NCI-H460 (cell line): ENCODE data around the gene IL22RA1. TPM values are rescaled to one million over a fixed set of nuclear protein-coding genes. Genes with fewer than 3 reads are reported as not detected.
A peak's percentile ranks its signal among the peaks of the same experiment; 100 is the strongest.

Experiments
- DNase-seq: peaks from one replicate; pipeline ENCODE4 v3.0.0-alpha.2; 2016; ENCODE audit warnings: low read depth; ENCODE audit errors: extremely low read depth
- polyA plus RNA-seq: library from polyadenylated mRNA; depleted of rRNA; stranded (reverse); fragments of >200 nt; gene quantifications from 2 replicates; pipeline ENCODE4 v1.2.3, GENCODE V29; 2014; cell fraction: nucleus; rRNA removed
- total RNA-seq: library from RNA; depleted of rRNA; stranded (reverse); fragments of >200 nt; shearing (Covaris generic); gene quantifications from 2 replicates; pipeline ENCODE4 v1.2.3, GENCODE V29; 2014; rRNA removed

The IL22RA1 gene
- total RNA-seq = 1.6 and 1.9 TPM in 2 replicates
- 2.0 and 3.1 TPM in 2 replicates for polyA plus RNA-seq

- no peak for DNase-seq
These were observed at the start of gene IL22RA1 for GRCh38 chr1:24142546-24143534. TSS of gene IL22RA1 (minus strand) at chr1:24143140. CDS start at chr1:24143082, 58 bp downstream.

GRCh38 chr1:24191860-24192259, 48.9 kb upstream of the IL22RA1 start:
- peak; percentile 66 for DNase-seq

- no peak for DNase-seq
These were observed 48.1 kb upstream of the IL22RA1 start for GRCh38 chr1:24190983-24191461.

- DNase-seq = no peak
These were observed 46.6 kb upstream of the IL22RA1 start for GRCh38 chr1:24189528-24189927.

- peak; percentile 43 for DNase-seq
These were observed 44.3 kb upstream of the IL22RA1 start, which contains the start of gene IFNLR1 for GRCh38 chr1:24186993-24187790. TSS of gene IFNLR1 (minus strand) at chr1:24187289. CDS start at chr1:24187248, 41 bp downstream.

GRCh38 chr1:24186711-24186992, 43.7 kb upstream of the IL22RA1 start:
- DNase-seq = no peak

GRCh38 chr1:24186031-24186710, 43.2 kb upstream of the IL22RA1 start:
- no peak for DNase-seq

GRCh38 chr1:24185076-24185475, 42.1 kb upstream of the IL22RA1 start:
- no peak for DNase-seq

GRCh38 chr1:24182061-24182460, 39.1 kb upstream of the IL22RA1 start:
- no peak for DNase-seq

- no peak for DNase-seq
These were observed 38.7 kb upstream of the IL22RA1 start for GRCh38 chr1:24181619-24182018.

- no peak for DNase-seq
These were observed 37.7 kb upstream of the IL22RA1 start for GRCh38 chr1:24180676-24181075.

- DNase-seq = no peak
These were observed 36.4 kb upstream of the IL22RA1 start for GRCh38 chr1:24179251-24179840.

GRCh38 chr1:24178407-24178806, 35.5 kb upstream of the IL22RA1 start:
- no peak for DNase-seq

- no peak for DNase-seq
These were observed 34.2 kb upstream of the IL22RA1 start for GRCh38 chr1:24177161-24177560.

GRCh38 chr1:24175033-24175755, 32.3 kb upstream of the IL22RA1 start:
- no peak for DNase-seq

GRCh38 chr1:24173638-24174575, 31.0 kb upstream of the IL22RA1 start:
- DNase-seq = no peak

GRCh38 chr1:24172598-24172997, 29.7 kb upstream of the IL22RA1 start:
- DNase-seq = no peak

GRCh38 chr1:24169286-24169685, 26.3 kb upstream of the IL22RA1 start:
- DNase-seq = no peak
